ENCODE data around the gene ADARB1. TPM values are rescaled to one million over a fixed set of nuclear protein-coding genes. Genes with fewer than 3 reads are reported as not detected.

Gene ADARB1
- polyA plus RNA-seq, 1 of the 3 experiments (the other 2 are of a cell fraction), result 7.8 TPM

- TF ChIP-seq CTCF (IDR thresholded peaks at IDR 0.05) (no peak), FOXJ3 (CRISPR knock-in tag; IDR thresholded peaks at IDR 0.05) (no peak), MAX (IDR thresholded peaks at IDR 0.05; ENCODE audit: low read depth) (no peak), SMC3 (IDR thresholded peaks at IDR 0.05; ENCODE audit: low read depth, low read length) (no peak), EP300 (IDR thresholded peaks at IDR 0.05; ENCODE audit: borderline replicate concordance in 1 of 2, low read depth in 1 of 2, low read length in 1 of 2) (no peak), EZH2phosphoT487 (IDR thresholded peaks at IDR 0.05; ENCODE audit: borderline replicate concordance, low read depth) (no peak), PBX3 (IDR thresholded peaks at IDR 0.05) (no peak)
Measured at GRCh38 chr21:45220071-45220481, 145.7 kb downstream of the ADARB1 start (continued).

- Histone ChIP-seq H3K36me3 (replicated peaks in 1 of 2; ENCODE audit: control insufficient read depth in 1 of 2, insufficient read depth in 2 of 2, low read length in 1 of 2) (peaks cover 3 to 16% of the 10 kb centered on the region in 2 experiments), H3K79me2 (ENCODE audit: insufficient read depth) (no peaks in the 10 kb centered on the region), H2AFZ (ENCODE audit: low read depth) (no peak overlapping the region), H3K4me1 (ENCODE audit: control insufficient read depth in 1 of 2, insufficient read depth in 2 of 2, low read depth in 1 of 2, low read length in 1 of 2) (no peaks in the 10 kb centered on the region; a peak in 1 of 4 replicates), H4K20me1 (ENCODE audit: insufficient read depth) (no peaks in the 10 kb centered on the region), H3F3A (replicated peaks; ENCODE audit: insufficient read depth) (peaks cover 4% of the 10 kb centered on the region), H3K27ac (ENCODE audit: low read depth in 2 of 2, low read length in 1 of 2) (no peak overlapping the region), H3K4me3 (ENCODE audit: low read depth in 2 of 2, low read length in 1 of 2) (no peak overlapping the region), H3K9me2 (no peaks in the 10 kb centered on the region), H3K9me3 (peaks cover 8% of the 10 kb centered on the region), H3K4me2 (no peak overlapping the region), H3K9ac (no peak overlapping the region), H3K27me3 (ENCODE audit: insufficient read depth) (no peaks in the 10 kb centered on the region)
- WGBS (ENCODE audit: low lambda C conversion rate), result 91% methylated on average over 29 of the region's 29 CpGs
- ChIA-PET CTCF (interaction anchor here (1.2 kb wide), 1 partner anchor 93 kb away, joined by 3 read pairs; no protein-coding TSS in a partner anchor), POLR2A (no interaction called here)
- no peak for DNase-seq
- TF ChIP-seq FOXJ3 (CRISPR knock-in tag; IDR thresholded peaks at IDR 0.05) (no peak), RCOR1 (IDR thresholded peaks at IDR 0.05; ENCODE audit: low read length) (no peak), RFX5 (IDR thresholded peaks at IDR 0.05; ENCODE audit: low read length) (no peak), USF2 (IDR thresholded peaks at IDR 0.05; ENCODE audit: borderline replicate concordance, low read depth, low read length) (no peak), ELF1 (IDR thresholded peaks at IDR 0.05) (no peak), REST (IDR thresholded peaks at IDR 0.05; ENCODE audit: low read depth, low read length) (no peak), CHD2 (IDR thresholded peaks at IDR 0.05; ENCODE audit: low read length, partially characterized antibody) (no peak), RXRA (IDR thresholded peaks at IDR 0.05; ENCODE audit: borderline replicate concordance, low read depth) (no peak), POLR2AphosphoS5 (IDR thresholded peaks at IDR 0.05; ENCODE audit: low read depth, low read length) (no peak), GATA2 (CRISPR knock-in tag; IDR thresholded peaks at IDR 0.05) (no peak), TAF1 (IDR thresholded peaks at IDR 0.05; ENCODE audit: borderline replicate concordance, low read depth, low read length) (no peak), YY1 (IDR thresholded peaks at IDR 0.05; ENCODE audit: low read depth) (no peak), FOXM1 (IDR thresholded peaks at IDR 0.05; ENCODE audit: low read depth) (no peak), SMC3 (IDR thresholded peaks at IDR 0.05; ENCODE audit: low read depth, low read length) (no peak), RAD21 (IDR thresholded peaks at IDR 0.05; ENCODE audit: low read length) (no peak), EZH2phosphoT487 (IDR thresholded peaks at IDR 0.05; ENCODE audit: borderline replicate concordance, low read depth) (no peak), CTCF (IDR thresholded peaks at IDR 0.05) (no peak)
Measured at GRCh38 chr21:45220714-45221490, 146.5 kb downstream of the ADARB1 start.
